ENCODE results near the gene NELFE.

NELFE gene

DNA sequence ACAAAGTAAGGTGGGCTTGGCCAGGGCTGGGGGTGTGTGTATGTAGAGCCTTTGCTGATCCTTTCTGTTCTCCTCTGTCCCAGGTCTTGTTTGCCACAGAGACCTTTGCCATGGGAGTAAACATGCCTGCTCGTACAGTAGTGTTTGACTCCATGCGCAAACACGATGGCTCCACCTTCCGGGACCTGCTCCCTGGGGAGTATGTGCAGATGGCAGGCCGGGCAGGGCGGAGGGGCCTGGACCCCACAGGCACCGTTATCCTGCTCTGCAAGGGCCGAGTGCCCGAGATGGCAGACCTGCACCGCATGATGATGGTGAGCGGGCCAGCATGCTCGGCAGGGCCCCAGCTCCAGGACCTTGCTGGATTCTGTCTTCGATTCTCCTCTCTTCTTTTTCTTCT is 6.9 kb upstream of the NELFE start:
- Histone ChIP-seq H3K36me3 (replicated peaks; ENCODE audit: insufficient read depth, low read length) (no peaks in the 10 kb centered on the region), H3K27me3 (replicated peaks; ENCODE audit: insufficient read depth, low read length) (no peaks in the 10 kb centered on the region), H4K20me1 (ENCODE audit: insufficient read depth, low read length) (no peaks in the 10 kb centered on the region), H3K4me3 (ENCODE audit: low read length) (no peak overlapping the region), H3K9me2 (replicated peaks; ENCODE audit: insufficient read depth, low read length) (no peaks in the 10 kb centered on the region), H3K4me2 (ENCODE audit: low read depth, low read length) (no peak overlapping the region), H2AFZ (ENCODE audit: low read length) (no peak overlapping the region), H3K9me3 (replicated peaks; ENCODE audit: insufficient read depth, low read length) (no peaks in the 10 kb centered on the region), H3K27ac (ENCODE audit: low read length) (no peak overlapping the region), H3K79me2 (ENCODE audit: low read length) (peaks cover 7% of the 10 kb centered on the region), H3K4me1 (ENCODE audit: low read length) (no peaks in the 10 kb centered on the region), H3K9ac (ENCODE audit: low read length) (no peak overlapping the region), H3F3A (ENCODE audit: insufficient read depth, low read length) (no peaks in the 10 kb centered on the region)
- TF ChIP-seq EZH2 (optimal IDR thresholded peaks at IDR 0.05; ENCODE audit: low read depth, low read length) (no peak), EZH2phosphoT487 (IDR thresholded peaks at IDR 0.05; ENCODE audit: low read length) (no peak)
- TF ChIP-seq, protein P1, sequence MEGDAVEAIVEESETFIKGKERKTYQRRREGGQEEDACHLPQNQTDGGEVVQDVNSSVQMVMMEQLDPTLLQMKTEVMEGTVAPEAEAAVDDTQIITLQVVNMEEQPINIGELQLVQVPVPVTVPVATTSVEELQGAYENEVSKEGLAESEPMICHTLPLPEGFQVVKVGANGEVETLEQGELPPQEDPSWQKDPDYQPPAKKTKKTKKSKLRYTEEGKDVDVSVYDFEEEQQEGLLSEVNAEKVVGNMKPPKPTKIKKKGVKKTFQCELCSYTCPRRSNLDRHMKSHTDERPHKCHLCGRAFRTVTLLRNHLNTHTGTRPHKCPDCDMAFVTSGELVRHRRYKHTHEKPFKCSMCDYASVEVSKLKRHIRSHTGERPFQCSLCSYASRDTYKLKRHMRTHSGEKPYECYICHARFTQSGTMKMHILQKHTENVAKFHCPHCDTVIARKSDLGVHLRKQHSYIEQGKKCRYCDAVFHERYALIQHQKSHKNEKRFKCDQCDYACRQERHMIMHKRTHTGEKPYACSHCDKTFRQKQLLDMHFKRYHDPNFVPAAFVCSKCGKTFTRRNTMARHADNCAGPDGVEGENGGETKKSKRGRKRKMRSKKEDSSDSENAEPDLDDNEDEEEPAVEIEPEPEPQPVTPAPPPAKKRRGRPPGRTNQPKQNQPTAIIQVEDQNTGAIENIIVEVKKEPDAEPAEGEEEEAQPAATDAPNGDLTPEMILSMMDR (IDR thresholded peaks at IDR 0.05; ENCODE audit: low read length), result no peak
- DNase-seq, result no peak

DNA sequence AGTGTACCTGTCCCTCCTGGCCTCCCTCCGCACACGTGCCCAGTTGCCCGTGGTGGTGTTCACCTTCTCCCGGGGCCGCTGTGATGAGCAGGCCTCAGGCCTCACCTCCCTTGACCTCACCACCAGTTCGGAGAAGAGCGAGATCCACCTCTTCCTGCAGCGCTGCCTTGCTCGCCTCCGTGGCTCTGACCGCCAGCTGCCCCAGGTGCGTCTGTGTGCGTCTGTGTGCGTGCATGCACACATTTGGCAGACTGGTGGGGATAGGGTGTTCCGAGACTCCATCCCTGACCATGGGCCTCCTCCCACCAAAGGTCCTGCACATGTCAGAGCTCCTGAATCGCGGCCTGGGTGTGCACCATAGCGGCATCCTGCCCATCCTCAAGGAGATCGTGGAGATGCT is 5.2 kb upstream of the NELFE start:
- Histone ChIP-seq H3K9me3 (replicated peaks; ENCODE audit: insufficient read depth, low read length) (no peaks in the 10 kb centered on the region), H4K20me1 (ENCODE audit: insufficient read depth, low read length) (no peaks in the 10 kb centered on the region), H3K4me3 (ENCODE audit: low read length) (no peak overlapping the region), H2AFZ (ENCODE audit: low read length) (no peak overlapping the region), H3F3A (ENCODE audit: insufficient read depth, low read length) (no peaks in the 10 kb centered on the region), H3K4me2 (ENCODE audit: low read depth, low read length) (no peak overlapping the region), H3K9me2 (replicated peaks; ENCODE audit: insufficient read depth, low read length) (no peaks in the 10 kb centered on the region), H3K36me3 (replicated peaks; ENCODE audit: insufficient read depth, low read length) (no peaks in the 10 kb centered on the region), H3K9ac (ENCODE audit: low read length) (no peak overlapping the region), H3K27ac (ENCODE audit: low read length) (no peak overlapping the region), H3K4me1 (ENCODE audit: low read length) (peaks cover 9% of the 10 kb centered on the region; the same call in 1 of the 2 replicates), H3K79me2 (ENCODE audit: low read length) (peaks cover 20% of the 10 kb centered on the region), H3K27me3 (replicated peaks; ENCODE audit: insufficient read depth, low read length) (no peaks in the 10 kb centered on the region)
- TF ChIP-seq EZH2phosphoT487 (IDR thresholded peaks at IDR 0.05; ENCODE audit: low read length) (no peak), EZH2 (optimal IDR thresholded peaks at IDR 0.05; ENCODE audit: low read depth, low read length) (no peak)
- TF ChIP-seq, protein P1 (IDR thresholded peaks at IDR 0.05; ENCODE audit: low read length), result no peak
- no peak for DNase-seq

DNA sequence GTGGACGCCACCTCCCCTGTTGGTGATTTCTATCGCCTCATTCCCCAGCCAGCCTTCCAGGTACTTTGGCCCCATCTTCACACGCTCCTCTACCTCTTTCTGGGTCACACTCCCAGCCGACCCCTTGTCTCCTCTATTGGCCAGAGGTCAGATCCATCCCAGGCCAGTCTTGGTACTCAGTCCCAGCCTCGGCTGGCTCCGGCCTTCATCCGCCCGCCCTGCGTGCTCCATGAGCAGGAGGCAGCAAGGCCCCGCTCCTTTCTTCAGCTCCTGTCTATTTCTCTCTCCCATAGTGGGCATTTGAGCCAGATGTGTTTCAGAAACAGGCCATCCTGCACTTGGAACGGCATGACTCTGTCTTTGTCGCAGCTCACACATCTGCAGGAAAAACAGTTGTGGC is 2.8 kb upstream of the NELFE start:
- H3K27ac ChIP-seq (ENCODE audit: low read length), result no peak overlapping the region
- no peak overlapping the region for H3K4me2 ChIP-seq (ENCODE audit: low read depth, low read length)
- no peak overlapping the region for H3K4me3 ChIP-seq (ENCODE audit: low read length)
- no peaks in the 10 kb centered on the region for H3K9me3 ChIP-seq (replicated peaks; ENCODE audit: insufficient read depth, low read length)
- H3K4me1 ChIP-seq (ENCODE audit: low read length), result peaks cover 15% of the 10 kb centered on the region
- H3F3A ChIP-seq (ENCODE audit: insufficient read depth, low read length), result no peaks in the 10 kb centered on the region
- no peaks in the 10 kb centered on the region for H4K20me1 ChIP-seq (ENCODE audit: insufficient read depth, low read length)
- no peaks in the 10 kb centered on the region for H3K27me3 ChIP-seq (replicated peaks; ENCODE audit: insufficient read depth, low read length)
- DNase-seq, result no peak
- H3K9ac ChIP-seq (ENCODE audit: low read length), result no peak overlapping the region
- H3K79me2 ChIP-seq (ENCODE audit: low read length), result peaks cover 40% of the 10 kb centered on the region
- no peaks in the 10 kb centered on the region for H3K9me2 ChIP-seq (replicated peaks; ENCODE audit: insufficient read depth, low read length)
- TF ChIP-seq EZH2 (optimal IDR thresholded peaks at IDR 0.05; ENCODE audit: low read depth, low read length), result no peak
- no peak for TF ChIP-seq EZH2phosphoT487 (IDR thresholded peaks at IDR 0.05; ENCODE audit: low read length)
- TF ChIP-seq, protein P1 (IDR thresholded peaks at IDR 0.05; ENCODE audit: low read length), result no peak
- 0 out of 2 replicates have a peak, but pooled peaks cover 2% of the 10 kb centered on the region for H3K36me3 ChIP-seq (replicated peaks; ENCODE audit: insufficient read depth, low read length)
- H2AFZ ChIP-seq (ENCODE audit: low read length), result no peak overlapping the region

Measured in MM.1S (cell line).